Choroid plexus epithelial cell (primary cell): ENCODE measurements around the gene NEURL3.

ENCODE experiments used
- DNase-seq: peaks from one replicate; pipeline ENCODE4 v3.0.0-alpha.2; 2010; ENCODE audit warnings: low read depth
- H3K4me3 ChIP-seq: 2 replicates; pipeline ENCODE4 v1.5.1; 2011; ENCODE audit warnings: low read depth, mild to moderate bottlenecking, control low read depth, low read length, moderate library complexity
- TF ChIP-seq, protein P1 (sequence below): conservative IDR thresholded peaks from 2 replicates; pipeline ENCODE4 v1.5.1; 2011; ENCODE audit warnings: low read depth, mild to moderate bottlenecking, control low read depth, inconsistent platforms, low read length, moderate library complexity

The NEURL3 gene

DNA sequence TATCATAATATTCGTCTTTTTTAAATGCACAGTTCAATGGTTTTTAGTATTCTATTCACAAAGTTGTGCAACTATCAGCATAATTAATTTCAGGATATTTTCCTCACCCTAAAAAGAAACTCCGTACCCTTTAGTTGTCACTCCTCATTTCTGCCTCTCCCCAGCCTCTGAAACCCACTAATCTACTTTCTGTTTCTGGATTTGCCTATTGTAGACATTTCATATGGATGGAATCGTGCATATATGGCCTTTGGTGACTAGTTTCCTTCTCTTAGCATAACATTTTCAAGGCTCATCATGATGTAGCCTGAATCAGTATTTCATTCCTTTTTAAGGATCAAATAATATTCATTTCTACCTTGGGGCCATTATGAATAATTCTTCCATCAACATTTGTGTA lies 18.5 kb downstream of the NEURL3 start:
- H3K4me3 ChIP-seq, result no peak overlapping the region
- TF ChIP-seq, protein P1, sequence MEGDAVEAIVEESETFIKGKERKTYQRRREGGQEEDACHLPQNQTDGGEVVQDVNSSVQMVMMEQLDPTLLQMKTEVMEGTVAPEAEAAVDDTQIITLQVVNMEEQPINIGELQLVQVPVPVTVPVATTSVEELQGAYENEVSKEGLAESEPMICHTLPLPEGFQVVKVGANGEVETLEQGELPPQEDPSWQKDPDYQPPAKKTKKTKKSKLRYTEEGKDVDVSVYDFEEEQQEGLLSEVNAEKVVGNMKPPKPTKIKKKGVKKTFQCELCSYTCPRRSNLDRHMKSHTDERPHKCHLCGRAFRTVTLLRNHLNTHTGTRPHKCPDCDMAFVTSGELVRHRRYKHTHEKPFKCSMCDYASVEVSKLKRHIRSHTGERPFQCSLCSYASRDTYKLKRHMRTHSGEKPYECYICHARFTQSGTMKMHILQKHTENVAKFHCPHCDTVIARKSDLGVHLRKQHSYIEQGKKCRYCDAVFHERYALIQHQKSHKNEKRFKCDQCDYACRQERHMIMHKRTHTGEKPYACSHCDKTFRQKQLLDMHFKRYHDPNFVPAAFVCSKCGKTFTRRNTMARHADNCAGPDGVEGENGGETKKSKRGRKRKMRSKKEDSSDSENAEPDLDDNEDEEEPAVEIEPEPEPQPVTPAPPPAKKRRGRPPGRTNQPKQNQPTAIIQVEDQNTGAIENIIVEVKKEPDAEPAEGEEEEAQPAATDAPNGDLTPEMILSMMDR, result no peak
- no peak for DNase-seq

GRCh38 chr2:96485751-96486651 lies 19.2 kb downstream of the NEURL3 start:
- peak; percentile 87 for DNase-seq
- TF ChIP-seq, protein P1, result no peak
- H3K4me3 ChIP-seq, result peak overlapping the region; percentile 56

GRCh38 chr2:96485350-96485749 lies 19.8 kb downstream of the NEURL3 start:
- TF ChIP-seq, protein P1, result no peak
- no peak overlapping the region for H3K4me3 ChIP-seq
- peak; percentile 46 for DNase-seq

GRCh38 chr2:96484091-96484490 lies 21.1 kb downstream of the NEURL3 start:
- TF ChIP-seq, protein P1, result no peak
- H3K4me3 ChIP-seq, result no peak overlapping the region
- DNase-seq, result no peak

GRCh38 chr2:96477458-96477857 lies 27.7 kb downstream of the NEURL3 start:
- no peak for DNase-seq
- H3K4me3 ChIP-seq, result no peak overlapping the region
- TF ChIP-seq, protein P1, result no peak

GRCh38 chr2:96471772-96472171 lies 33.4 kb downstream of the NEURL3 start:
- no peak for DNase-seq
- TF ChIP-seq, protein P1, result no peak
- no peak overlapping the region for H3K4me3 ChIP-seq

- DNase-seq, result peak; percentile 17
- TF ChIP-seq, protein P1, result peak; percentile 68
- no peak overlapping the region for H3K4me3 ChIP-seq
These were observed 34.5 kb downstream of the NEURL3 start for GRCh38 chr2:96470636-96471035.
